ENCODE results near the gene CLCN4. TPM values are rescaled to one million over a fixed set of nuclear protein-coding genes. Genes with fewer than 3 reads are reported as not detected.

Gene CLCN4
- total RNA-seq, 1 donor from 2014 or later: 4.7 TPM

- peak overlapping the region; percentile 89 for H3K27ac Mint-ChIP-seq
Observed at GRCh38 chrX:10119399-10119990, 37.3 kb upstream of the CLCN4 start.

DNA sequence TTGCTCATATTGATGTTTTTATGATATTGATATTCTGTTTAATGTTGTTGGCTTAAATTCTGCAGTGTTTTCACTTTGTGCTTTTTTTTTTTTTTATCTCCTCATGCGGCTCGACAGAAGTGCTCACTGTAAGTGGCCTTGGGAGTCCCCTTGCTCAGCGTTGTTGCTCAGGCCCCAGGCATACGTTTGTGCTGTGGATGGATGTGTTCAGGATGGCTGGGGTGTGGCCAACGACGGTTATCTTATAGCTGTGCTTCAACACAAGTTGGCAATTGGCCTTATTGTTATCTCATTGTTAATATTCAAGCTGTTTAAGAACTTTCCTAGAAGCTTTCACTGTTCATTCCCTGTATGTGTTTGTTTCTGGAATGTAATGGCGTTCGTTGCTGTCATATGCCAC lies 36.4 kb upstream of the CLCN4 start:
- POLR2A ChIA-PET: interaction anchor here (1.2 to 15.0 kb wide), 6 partner anchors 9 to 128 kb away, joined by 3 to 229 read pairs (median 10); partner anchors contain the start of gene CLCN4
- H3K27me3 Mint-ChIP-seq: no peaks in the 10 kb centered on the region
- peak overlapping the region; percentile 15 for H3K4me3 Mint-ChIP-seq
- no peak for ATAC-seq (ENCODE audit: low read depth)
- TF ChIP-seq, protein P1, sequence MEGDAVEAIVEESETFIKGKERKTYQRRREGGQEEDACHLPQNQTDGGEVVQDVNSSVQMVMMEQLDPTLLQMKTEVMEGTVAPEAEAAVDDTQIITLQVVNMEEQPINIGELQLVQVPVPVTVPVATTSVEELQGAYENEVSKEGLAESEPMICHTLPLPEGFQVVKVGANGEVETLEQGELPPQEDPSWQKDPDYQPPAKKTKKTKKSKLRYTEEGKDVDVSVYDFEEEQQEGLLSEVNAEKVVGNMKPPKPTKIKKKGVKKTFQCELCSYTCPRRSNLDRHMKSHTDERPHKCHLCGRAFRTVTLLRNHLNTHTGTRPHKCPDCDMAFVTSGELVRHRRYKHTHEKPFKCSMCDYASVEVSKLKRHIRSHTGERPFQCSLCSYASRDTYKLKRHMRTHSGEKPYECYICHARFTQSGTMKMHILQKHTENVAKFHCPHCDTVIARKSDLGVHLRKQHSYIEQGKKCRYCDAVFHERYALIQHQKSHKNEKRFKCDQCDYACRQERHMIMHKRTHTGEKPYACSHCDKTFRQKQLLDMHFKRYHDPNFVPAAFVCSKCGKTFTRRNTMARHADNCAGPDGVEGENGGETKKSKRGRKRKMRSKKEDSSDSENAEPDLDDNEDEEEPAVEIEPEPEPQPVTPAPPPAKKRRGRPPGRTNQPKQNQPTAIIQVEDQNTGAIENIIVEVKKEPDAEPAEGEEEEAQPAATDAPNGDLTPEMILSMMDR (IDR thresholded peaks at IDR 0.05): no peak
- H3K4me1 Mint-ChIP-seq: peaks cover 72% of the 10 kb centered on the region
- CTCF ChIA-PET: interaction anchor here (0.9 to 5.5 kb wide), 22 partner anchors 10 to 248 kb away, joined by 3 to 73 read pairs (median 8); partner anchors contain the start of gene CLCN4
- DNase-seq: no peak
- intact Hi-C loops (cut with micrococcal nuclease): no loop called here
- H3K9me3 Mint-ChIP-seq: no peaks in the 10 kb centered on the region
- H3K27ac Mint-ChIP-seq: peak overlapping the region; percentile 85
- H3K36me3 Mint-ChIP-seq (ENCODE audit: low read depth): peaks cover 35% of the 10 kb centered on the region

More at GRCh38 chrX:10119399-10119990, 37.3 kb upstream of the CLCN4 start:
- peak overlapping the region; percentile 42 for H3K4me3 Mint-ChIP-seq
- no peaks in the 10 kb centered on the region for H3K27me3 Mint-ChIP-seq
- TF ChIP-seq, protein P1 (IDR thresholded peaks at IDR 0.05): peak; percentile 89
- H3K9me3 Mint-ChIP-seq: no peaks in the 10 kb centered on the region
- ATAC-seq (ENCODE audit: low read depth) (peak; percentile 33), DNase-seq (peak; percentile 33)
- peaks cover 28% of the 10 kb centered on the region for H3K36me3 Mint-ChIP-seq (ENCODE audit: low read depth)
- CTCF ChIA-PET: interaction anchor here (0.8 to 5.5 kb wide), 29 partner anchors 9 to 247 kb away, joined by 3 to 73 read pairs (median 6); partner anchors contain the start of gene CLCN4
- H3K4me1 Mint-ChIP-seq: peaks cover 74% of the 10 kb centered on the region
- POLR2A ChIA-PET: interaction anchor here (0.6 to 15.0 kb wide), 14 partner anchors 8 to 1087 kb away, joined by 3 to 229 read pairs (median 14); partner anchors contain the start of gene CLCN4
- intact Hi-C loops (cut with micrococcal nuclease): loop anchor here (1.0 to 5.0 kb wide), 10 partner anchors 8 to 1377 kb away; no protein-coding TSS in a partner anchor

GRCh38 chrX:10120828-10121227 lies 35.9 kb upstream of the CLCN4 start:
- POLR2A ChIA-PET: interaction anchor here (0.6 to 3.5 kb wide), 6 partner anchors 10 to 129 kb away, joined by 3 to 37 read pairs (median 6); partner anchors contain the start of gene CLCN4
- H3K36me3 Mint-ChIP-seq (ENCODE audit: low read depth): peaks cover 37% of the 10 kb centered on the region
- H3K27ac Mint-ChIP-seq: peak overlapping the region; percentile 85
- no peaks in the 10 kb centered on the region for H3K27me3 Mint-ChIP-seq
- peak overlapping the region; percentile 15 for H3K4me3 Mint-ChIP-seq
- H3K9me3 Mint-ChIP-seq: no peaks in the 10 kb centered on the region
- ATAC-seq (ENCODE audit: low read depth): no peak
- intact Hi-C loops (cut with micrococcal nuclease): no loop called here
- H3K4me1 Mint-ChIP-seq: peaks cover 72% of the 10 kb centered on the region
- TF ChIP-seq, protein P1 (IDR thresholded peaks at IDR 0.05): no peak
- no peak for DNase-seq
- CTCF ChIA-PET: interaction anchor here (1.4 to 5.5 kb wide), 10 partner anchors 10 to 235 kb away, joined by 4 to 73 read pairs (median 16); partner anchors contain the start of gene CLCN4

DNA sequence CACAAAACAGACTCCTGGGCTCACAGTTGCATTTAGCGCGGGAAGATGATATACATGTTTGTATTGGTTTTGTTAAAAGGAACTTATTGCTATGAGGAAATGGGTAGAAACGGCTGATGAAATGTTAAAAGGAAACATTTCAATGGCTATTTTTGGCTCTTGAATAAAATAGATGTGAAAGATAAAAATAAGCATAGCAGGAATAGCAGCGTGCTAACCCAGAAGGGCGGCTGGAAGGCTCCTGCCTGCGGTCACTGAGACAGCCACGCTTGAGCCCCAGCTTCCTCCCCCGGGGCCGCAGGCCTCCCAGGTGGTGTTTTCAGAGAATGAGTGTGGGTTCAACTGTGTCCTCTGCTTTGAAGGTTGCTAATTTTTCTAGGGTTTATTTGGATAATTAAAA lies 35.0 kb upstream of the CLCN4 start:
- Mint-ChIP-seq H3K4me1 (peaks cover 67% of the 10 kb centered on the region), H3K36me3 (ENCODE audit: low read depth) (peaks cover 39% of the 10 kb centered on the region), H3K27ac (peak overlapping the region; percentile 85), H3K27me3 (no peaks in the 10 kb centered on the region), H3K4me3 (peak overlapping the region; percentile 66), H3K9me3 (no peaks in the 10 kb centered on the region)
- intact Hi-C loops (cut with micrococcal nuclease): loop anchor here (1.0 kb wide), 1 partner anchor 35 kb away; the partner anchor contains the start of gene CLCN4
- TF ChIP-seq, protein P1 (IDR thresholded peaks at IDR 0.05): no peak
- peak; percentile 58 for DNase-seq
- ChIA-PET CTCF (interaction anchor here (0.9 to 1.6 kb wide), 2 partner anchors 68 to 134 kb away, joined by 4 to 5 read pairs; no protein-coding TSS in a partner anchor), POLR2A (interaction anchor here (0.7 to 3.5 kb wide), 5 partner anchors 9 to 1637 kb away, joined by 3 to 37 read pairs (median 3); partner anchors contain the start of gene CLCN4)
- peak; percentile 73 for ATAC-seq (ENCODE audit: low read depth)

Measured in activated B cell treated with CpG ODN at 0.5 μM for 24 hours (primary cell).